ENCODE data around the gene KMT5C. TPM values are rescaled to one million over a fixed set of nuclear protein-coding genes. Genes with fewer than 3 reads are reported as not detected.
A peak's percentile ranks its signal among the peaks of the same experiment; 100 is the strongest.

KMT5C gene
- total RNA-seq, 2 donors from 2014 or later: 73.1 to 80.6 TPM

GRCh38 chr19:55355213-55355821 lies 15.6 kb downstream of the KMT5C start:
- H3K4me3 Mint-ChIP-seq: no peak overlapping the region
- no peak overlapping the region for H3K4me3 ChIP-seq (ENCODE audit: low read length)
- peaks cover 88% of the 10 kb centered on the region for H3K27me3 Mint-ChIP-seq (ENCODE audit: insufficient read depth)
- peaks cover 63% of the 10 kb centered on the region for H3K27me3 ChIP-seq (ENCODE audit: control insufficient read depth, insufficient read depth, low read length, poor library complexity, severe bottlenecking)
- H3K36me3 ChIP-seq (ENCODE audit: control insufficient read depth, insufficient read depth, low read length): no peaks in the 10 kb centered on the region
- no peaks in the 10 kb centered on the region for H3K9me3 ChIP-seq (ENCODE audit: control insufficient read depth, low read length)
- H3K4me1 Mint-ChIP-seq: no peaks in the 10 kb centered on the region
- 53 to 65% methylated on average over 7 to 12 of the region's 13 CpGs for WGBS, 2 experiments (ENCODE audit: insufficient coverage in 1 of 2, insufficient read length in 1 of 2)
- no peak for TF ChIP-seq CTCF (conservative IDR thresholded peaks at IDR 0.05)
- no peak overlapping the region for H3K9ac ChIP-seq (ENCODE audit: extremely low read depth, low read length, poor library complexity, severe bottlenecking)
- no peak overlapping the region for H3K27ac Mint-ChIP-seq
- no peak overlapping the region for H3K27ac ChIP-seq (ENCODE audit: low read depth, low read length)
- no peaks in the 10 kb centered on the region for H3K36me3 Mint-ChIP-seq (ENCODE audit: low read depth)
- no peaks in the 10 kb centered on the region for H3K9me3 Mint-ChIP-seq
- DNase-seq: peak; percentile 66
- no peaks in the 10 kb centered on the region for H3K4me1 ChIP-seq (ENCODE audit: control insufficient read depth, insufficient read depth, low read length)

- Histone ChIP-seq H3K4me1 (ENCODE audit: control insufficient read depth, insufficient read depth, low read length) (no peaks in the 10 kb centered on the region), H3K9ac (ENCODE audit: extremely low read depth, low read length, poor library complexity, severe bottlenecking) (no peak overlapping the region), H3K27ac (ENCODE audit: low read depth, low read length) (no peak overlapping the region), H3K4me3 (ENCODE audit: low read length) (no peak overlapping the region), H3K9me3 (ENCODE audit: control insufficient read depth, low read length) (no peaks in the 10 kb centered on the region), H3K27me3 (ENCODE audit: control insufficient read depth, insufficient read depth, low read length, poor library complexity, severe bottlenecking) (peaks cover 38% of the 10 kb centered on the region), H3K36me3 (ENCODE audit: control insufficient read depth, insufficient read depth, low read length) (no peaks in the 10 kb centered on the region)
- H3K9me3 Mint-ChIP-seq: no peaks in the 10 kb centered on the region
- DNase-seq: no peak
- H3K36me3 Mint-ChIP-seq (ENCODE audit: low read depth): no peaks in the 10 kb centered on the region
- 91 to 93% methylated on average over 11 to 19 of the region's 19 CpGs for WGBS, 2 experiments (ENCODE audit: insufficient coverage in 1 of 2, insufficient read length in 1 of 2)
- no peaks in the 10 kb centered on the region for H3K4me1 Mint-ChIP-seq
- no peak for TF ChIP-seq CTCF (conservative IDR thresholded peaks at IDR 0.05)
- no peak overlapping the region for H3K27ac Mint-ChIP-seq
- peaks cover 57% of the 10 kb centered on the region for H3K27me3 Mint-ChIP-seq (ENCODE audit: insufficient read depth)
- H3K4me3 Mint-ChIP-seq: no peak overlapping the region
Observed at GRCh38 chr19:55358493-55358892, 18.8 kb downstream of the KMT5C start.

- H3K9me3 Mint-ChIP-seq: no peaks in the 10 kb centered on the region
- no peak overlapping the region for H3K4me3 ChIP-seq (ENCODE audit: low read length)
- 91 to 94% methylated on average over 19 to 31 of the region's 32 CpGs for WGBS, 2 experiments (ENCODE audit: insufficient coverage in 1 of 2, insufficient read length in 1 of 2)
Observed at GRCh38 chr19:55358943-55359908, 19.6 kb downstream of the KMT5C start.

More at GRCh38 chr19:55358943-55359908, 19.6 kb downstream of the KMT5C start:
- no peaks in the 10 kb centered on the region for H3K36me3 Mint-ChIP-seq (ENCODE audit: low read depth)
- no peak overlapping the region for H3K4me3 Mint-ChIP-seq
- H3K4me1 Mint-ChIP-seq: no peaks in the 10 kb centered on the region
- Histone ChIP-seq H3K9ac (ENCODE audit: extremely low read depth, low read length, poor library complexity, severe bottlenecking) (no peak overlapping the region), H3K4me1 (ENCODE audit: control insufficient read depth, insufficient read depth, low read length) (no peaks in the 10 kb centered on the region), H3K27ac (ENCODE audit: low read depth, low read length) (no peak overlapping the region), H3K9me3 (ENCODE audit: control insufficient read depth, low read length) (no peaks in the 10 kb centered on the region), H3K36me3 (ENCODE audit: control insufficient read depth, insufficient read depth, low read length) (no peaks in the 10 kb centered on the region), H3K27me3 (ENCODE audit: control insufficient read depth, insufficient read depth, low read length, poor library complexity, severe bottlenecking) (peaks cover 32% of the 10 kb centered on the region)
- H3K27ac Mint-ChIP-seq: no peak overlapping the region
- no peak for TF ChIP-seq CTCF (conservative IDR thresholded peaks at IDR 0.05)
- H3K27me3 Mint-ChIP-seq (ENCODE audit: insufficient read depth): peaks cover 55% of the 10 kb centered on the region
- DNase-seq: no peak

Measured in endodermal cell (in vitro differentiated cells).